BLaER1 (cell line): ENCODE data around the gene RHAG.
"Not testable (repeated sequence)": the region's sequence is repeated elsewhere in the genome, so short reads cannot be mapped to it uniquely, and the experiment has no call there.

ENCODE experiments used
- H3K27ac ChIP-seq: shearing (Covaris generic); formaldehyde crosslinking; 2 replicates; pipeline ENCODE4 v1.8.1; 2022
- H3K27me3 ChIP-seq: shearing (Covaris generic); formaldehyde crosslinking; 2 replicates; pipeline ENCODE4 v1.8.1; 2022
- H3K36me3 ChIP-seq: shearing (Covaris generic); formaldehyde crosslinking; 2 replicates; pipeline ENCODE4 v1.8.1; 2022
- H3K4me1 ChIP-seq: shearing (Covaris generic); formaldehyde crosslinking; 2 replicates; pipeline ENCODE4 v1.8.1; 2022
- H3K4me2 ChIP-seq: shearing (Covaris generic); formaldehyde crosslinking; 2 replicates; pipeline ENCODE4 v1.8.1; 2022
- H3K4me3 ChIP-seq: shearing (Covaris generic); formaldehyde crosslinking; 2 replicates; pipeline ENCODE4 v1.8.1; 2022
- H3K9ac ChIP-seq: shearing (Covaris generic); formaldehyde crosslinking; 2 replicates; pipeline ENCODE4 v1.8.1; 2022
- H3K9me3 ChIP-seq: shearing (Covaris generic); formaldehyde crosslinking; 2 replicates; pipeline ENCODE4 v1.8.1; 2022
- H4K20me1 ChIP-seq: shearing (Covaris generic); formaldehyde crosslinking; 2 replicates; pipeline ENCODE4 v1.8.1; 2022
- Cebpa-rat ChIP-seq: shearing (Covaris generic); IDR thresholded peaks from 2 replicates; pipeline ENCODE4 v1.8.1; 2022

The RHAG gene

DNA sequence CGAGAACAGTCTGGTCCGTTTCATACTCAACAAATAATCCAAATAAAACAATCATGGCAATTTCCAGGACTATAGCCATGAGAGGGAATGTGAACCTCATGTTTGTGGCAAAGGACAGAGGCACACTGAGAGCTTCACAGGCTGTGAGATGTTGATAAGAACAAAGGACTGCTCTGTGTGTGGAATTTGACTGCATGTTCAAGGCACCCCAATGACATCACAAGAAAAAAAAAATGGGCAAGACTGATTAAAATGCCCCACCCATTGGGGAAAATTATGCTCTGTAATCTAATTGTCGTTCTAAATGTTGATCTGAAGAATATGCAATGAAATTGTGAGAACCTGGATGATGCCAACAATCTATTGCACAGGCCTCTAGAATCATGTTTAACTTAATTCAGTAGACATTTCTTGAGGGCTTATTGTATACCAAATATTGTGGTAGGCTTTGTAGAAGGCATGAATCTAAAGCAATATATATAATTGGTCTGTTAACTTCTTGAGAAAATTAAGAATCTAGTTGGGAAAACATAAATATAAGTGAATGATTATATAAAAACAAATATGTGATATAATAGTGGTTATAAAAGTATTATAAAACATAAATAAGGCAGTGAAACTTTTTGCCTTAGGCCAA, at the start of gene RHAG:
RHAG (minus strand) TSS at position 127 of the 637 bp plus-strand sequence; CDS start at position 100, 27 bp downstream.
- H3K4me3 ChIP-seq = no peak within 1 kb of the TSS
- H3K27me3 ChIP-seq = no peaks in the 10 kb centered on the region
- H4K20me1 ChIP-seq = no peaks in the 10 kb centered on the region
- no peaks in the 10 kb centered on the region for H3K36me3 ChIP-seq
- no peak within 1 kb of the TSS for H3K27ac ChIP-seq
- H3K9ac ChIP-seq = no peak within 1 kb of the TSS
- no peaks in the 10 kb centered on the region for H3K9me3 ChIP-seq
- H3K4me2 ChIP-seq = no peak within 1 kb of the TSS
- no peaks in the 10 kb centered on the region for H3K4me1 ChIP-seq
- no peak for TF ChIP-seq Cebpa-rat

DNA sequence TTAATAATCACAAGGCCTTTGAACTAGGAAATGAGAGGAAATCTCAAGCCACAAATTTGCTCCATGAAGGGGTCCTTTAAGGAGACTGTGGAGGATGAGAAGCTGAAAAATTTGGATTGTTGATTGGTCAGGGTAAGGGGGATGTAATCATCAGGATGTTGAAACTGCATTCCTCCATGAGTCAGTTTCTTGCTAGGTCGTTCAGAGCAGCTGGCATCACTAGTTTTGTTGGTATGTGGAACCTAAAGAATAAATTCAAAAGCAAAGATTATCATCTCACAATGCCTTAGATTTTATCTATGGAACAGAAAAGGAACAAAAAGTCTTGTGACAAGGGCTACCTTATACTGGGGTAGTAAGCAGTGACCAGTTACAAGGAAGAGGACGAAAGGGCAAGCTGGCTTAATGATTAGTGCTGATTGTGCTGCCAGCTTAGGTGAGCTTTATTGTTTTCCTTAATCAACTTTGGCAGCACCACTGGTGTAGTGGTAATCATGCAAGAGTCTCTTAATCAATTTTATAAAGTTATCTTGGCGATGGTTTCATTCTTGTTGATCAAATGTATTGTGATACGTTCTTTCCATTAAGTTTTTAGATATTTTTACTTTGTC, 40.1 kb upstream of the RHAG start:
- no peak overlapping the region for H3K27ac ChIP-seq
- H3K4me1 ChIP-seq = no peaks in the 10 kb centered on the region
- no peaks in the 10 kb centered on the region for H3K27me3 ChIP-seq
- no peak overlapping the region for H3K9ac ChIP-seq
- TF ChIP-seq Cebpa-rat = no peak
- H3K4me2 ChIP-seq = no peak overlapping the region
- H3K36me3 ChIP-seq = no peaks in the 10 kb centered on the region
- no peak overlapping the region for H3K4me3 ChIP-seq
- H3K9me3 ChIP-seq = peaks cover 5% of the 10 kb centered on the region
- no peaks in the 10 kb centered on the region for H4K20me1 ChIP-seq

DNA sequence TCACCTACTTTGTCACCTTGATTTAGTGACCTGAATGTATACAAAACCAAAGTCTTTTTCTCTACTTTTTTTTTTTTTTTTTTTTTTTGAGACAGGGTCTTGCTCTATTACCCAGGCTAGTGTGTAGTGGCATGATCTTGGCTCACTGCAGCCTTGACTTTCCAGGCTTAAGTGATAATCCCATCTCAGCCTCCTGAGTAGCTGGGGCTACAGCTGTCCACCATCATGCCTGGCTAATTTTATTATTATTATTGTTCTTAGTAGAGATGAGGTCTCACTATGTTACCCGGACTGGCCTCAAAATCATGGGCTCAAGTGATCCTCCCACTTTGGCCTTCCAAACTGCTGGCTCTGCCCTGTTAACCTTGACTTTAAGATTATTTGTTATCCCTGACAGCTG, 39.2 kb upstream of the RHAG start:
- H4K20me1 ChIP-seq = no peaks in the 10 kb centered on the region
- no peaks in the 10 kb centered on the region for H3K4me1 ChIP-seq
- H3K9ac ChIP-seq = no peak overlapping the region
- no peak overlapping the region for H3K4me2 ChIP-seq
- H3K4me3 ChIP-seq = no peak overlapping the region
- no peaks in the 10 kb centered on the region for H3K36me3 ChIP-seq
- no peak for TF ChIP-seq Cebpa-rat
- peaks cover 6% of the 10 kb centered on the region for H3K9me3 ChIP-seq
- no peak overlapping the region for H3K27ac ChIP-seq
- H3K27me3 ChIP-seq = no peaks in the 10 kb centered on the region

DNA sequence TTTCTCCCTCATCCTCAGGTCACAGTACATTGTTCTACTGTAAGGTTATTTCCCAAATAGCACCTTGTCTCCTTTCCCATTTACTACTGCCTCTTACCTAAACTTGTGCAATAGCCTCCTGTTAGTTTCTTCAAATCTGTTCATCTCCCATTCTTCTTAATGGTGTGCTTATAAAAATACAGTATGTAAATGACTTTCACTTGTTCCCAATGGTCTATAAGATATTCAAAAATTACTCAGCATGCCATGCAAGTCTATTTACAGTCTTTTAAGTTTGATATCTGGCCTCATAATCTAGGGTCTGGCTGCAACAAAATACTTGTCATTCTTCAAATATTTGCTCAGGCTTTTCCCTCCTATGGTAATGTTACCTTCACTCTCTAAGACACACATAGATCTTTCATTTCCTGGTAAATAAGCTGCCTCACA, 31.5 kb upstream of the RHAG start:
- Histone ChIP-seq H3K4me2 (no peak overlapping the region), H3K4me1 (no peaks in the 10 kb centered on the region), H3K4me3 (no peak overlapping the region), H3K9ac (no peak overlapping the region), H4K20me1 (no peaks in the 10 kb centered on the region), H3K27ac (no peak overlapping the region), H3K36me3 (no peaks in the 10 kb centered on the region), H3K27me3 (no peaks in the 10 kb centered on the region), H3K9me3 (peaks cover 6% of the 10 kb centered on the region)
- no peak for TF ChIP-seq Cebpa-rat

DNA sequence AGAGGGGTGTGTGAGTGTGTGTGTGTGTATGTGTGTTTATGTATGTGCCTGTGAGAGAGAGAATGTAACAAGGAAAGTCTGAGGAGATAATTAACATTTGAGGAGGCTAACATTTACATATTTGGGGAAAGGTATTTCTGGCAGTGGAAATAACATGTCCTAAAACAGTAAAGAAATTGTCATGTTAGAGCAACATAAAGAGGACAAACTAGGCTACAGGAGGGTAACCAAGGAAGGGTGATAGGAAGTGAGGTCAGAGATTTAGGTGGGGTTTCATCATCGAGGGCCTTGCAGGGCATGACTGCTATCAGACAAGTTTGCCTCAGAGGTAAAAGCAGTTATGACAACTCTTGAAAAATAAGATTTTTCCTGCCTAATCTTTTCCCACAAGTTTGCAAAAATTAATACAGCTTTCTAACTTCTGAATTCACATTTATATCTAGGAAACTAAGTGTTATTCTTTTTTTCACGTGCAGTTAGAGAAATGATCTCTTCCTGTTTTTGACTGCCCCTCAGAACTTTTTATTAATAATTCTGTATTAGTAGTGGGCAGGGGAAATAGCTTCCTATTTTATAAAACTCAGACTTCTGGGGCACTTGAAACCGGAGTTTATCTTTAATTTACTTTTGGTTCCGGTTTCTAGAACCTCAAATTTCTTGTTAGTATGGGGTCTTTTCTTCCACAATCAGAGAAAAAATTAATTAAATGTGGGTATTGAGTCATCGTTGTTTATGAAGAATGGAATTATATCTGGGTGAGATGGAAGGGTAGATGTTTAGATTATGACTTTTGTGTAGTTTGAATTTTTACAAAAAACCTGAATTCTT, 30.5 kb upstream of the RHAG start:
- Histone ChIP-seq H3K4me3 (no peak overlapping the region), H3K36me3 (no peaks in the 10 kb centered on the region), H3K4me1 (no peaks in the 10 kb centered on the region), H3K4me2 (no peak overlapping the region), H3K27me3 (no peaks in the 10 kb centered on the region), H3K9me3 (peaks cover 5% of the 10 kb centered on the region), H4K20me1 (no peaks in the 10 kb centered on the region), H3K9ac (no peak overlapping the region), H3K27ac (no peak overlapping the region)
- no peak for TF ChIP-seq Cebpa-rat

DNA sequence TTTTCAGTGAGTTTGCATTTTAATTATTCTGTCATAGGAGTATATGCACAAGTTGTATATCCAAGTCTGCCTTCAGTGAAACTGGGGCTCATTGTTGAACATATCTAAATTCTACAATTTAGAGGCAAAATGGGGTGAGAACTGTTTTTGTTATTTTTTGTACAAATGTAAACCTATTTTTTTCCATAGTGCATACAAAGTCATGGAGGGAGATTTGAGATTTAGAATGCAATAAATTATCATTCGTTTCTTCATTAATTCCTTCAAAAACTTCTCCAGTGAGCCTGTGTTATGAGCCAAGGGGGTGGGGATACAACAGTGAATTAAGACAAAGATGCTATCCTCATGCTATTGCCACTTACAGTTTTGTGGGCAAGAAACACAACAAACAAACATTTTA, 29.8 kb upstream of the RHAG start:
- Histone ChIP-seq H4K20me1 (no peaks in the 10 kb centered on the region), H3K9me3 (no peaks in the 10 kb centered on the region), H3K4me1 (no peaks in the 10 kb centered on the region), H3K4me2 (no peak overlapping the region), H3K9ac (no peak overlapping the region), H3K36me3 (no peaks in the 10 kb centered on the region), H3K27ac (no peak overlapping the region), H3K4me3 (no peak overlapping the region), H3K27me3 (no peaks in the 10 kb centered on the region)
- TF ChIP-seq Cebpa-rat = no peak

DNA sequence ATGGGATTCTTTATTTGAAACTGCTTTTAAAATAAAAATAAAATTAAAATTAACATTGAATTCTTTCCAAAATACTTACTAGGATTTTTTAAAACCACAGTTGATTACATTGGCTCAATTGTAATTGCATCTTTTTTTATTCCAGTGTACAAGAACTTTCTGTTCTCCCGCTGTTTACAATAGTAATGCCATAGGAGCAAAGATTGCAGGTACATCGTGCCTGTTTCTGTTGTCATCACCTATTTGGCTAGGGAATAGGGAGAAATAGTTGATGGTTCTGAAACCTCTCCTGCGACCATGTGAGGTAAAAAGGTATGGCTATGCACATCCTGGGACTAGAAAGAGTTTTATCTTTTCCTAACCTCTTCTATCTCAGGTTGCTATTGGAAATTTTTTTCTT, 28.2 kb upstream of the RHAG start:
- no peaks in the 10 kb centered on the region for H3K27me3 ChIP-seq
- H3K4me3 ChIP-seq = no peak overlapping the region
- H3K4me1 ChIP-seq = no peaks in the 10 kb centered on the region
- no peak overlapping the region for H3K9ac ChIP-seq
- no peak for TF ChIP-seq Cebpa-rat
- no peaks in the 10 kb centered on the region for H4K20me1 ChIP-seq
- no peak overlapping the region for H3K4me2 ChIP-seq
- H3K9me3 ChIP-seq = no peaks in the 10 kb centered on the region
- no peak overlapping the region for H3K27ac ChIP-seq
- H3K36me3 ChIP-seq = no peaks in the 10 kb centered on the region

DNA sequence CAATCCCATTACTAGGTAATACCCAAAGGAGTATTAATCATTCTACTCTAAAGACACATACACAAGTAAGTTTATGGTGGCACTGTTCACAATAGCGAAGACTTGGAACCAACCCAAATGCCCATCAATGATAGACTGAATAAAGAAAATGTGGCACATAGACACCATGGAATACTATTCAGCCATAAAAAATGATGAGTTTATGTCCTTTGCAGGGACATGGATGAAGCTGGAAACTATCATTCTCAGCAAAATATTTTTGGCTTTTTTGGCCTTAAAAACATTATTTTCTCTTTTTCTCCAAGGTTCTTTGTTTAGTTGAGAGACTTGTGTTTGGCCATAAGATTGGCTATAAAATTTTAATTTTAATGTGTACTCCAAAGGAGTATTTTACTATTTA, 27.4 kb upstream of the RHAG start:
- not testable (repeated sequence) for H4K20me1 ChIP-seq

DNA sequence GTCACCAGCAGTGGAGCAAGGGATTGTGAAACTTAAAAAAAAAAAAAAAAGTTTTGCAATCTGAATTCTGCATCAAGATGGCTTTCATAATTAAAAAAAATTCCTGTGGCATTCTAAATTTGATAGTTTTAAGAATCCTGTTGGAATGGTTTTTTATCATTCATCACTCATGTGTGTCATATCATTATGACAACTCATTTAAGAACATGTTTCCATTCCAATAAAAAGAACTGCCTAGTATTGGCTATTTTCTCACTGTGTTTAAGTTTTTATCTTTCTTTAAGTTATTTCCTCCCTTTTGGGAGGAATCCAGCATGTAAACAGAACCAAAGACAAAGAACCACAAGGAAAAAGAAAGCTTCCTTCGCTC, 26.2 kb upstream of the RHAG start:
- Histone ChIP-seq H3K4me1 (no peaks in the 10 kb centered on the region), H3K27ac (no peak overlapping the region), H3K9ac (no peak overlapping the region), H3K36me3 (no peaks in the 10 kb centered on the region), H3K4me3 (no peak overlapping the region), H3K27me3 (no peaks in the 10 kb centered on the region), H3K4me2 (no peak overlapping the region), H4K20me1 (no peaks in the 10 kb centered on the region), H3K9me3 (no peaks in the 10 kb centered on the region)
- TF ChIP-seq Cebpa-rat = no peak

More for the DNA sequence above, 27.4 kb upstream of the RHAG start:
- not testable (repeated sequence) for H3K36me3 ChIP-seq, H3K27ac ChIP-seq, H3K9me3 ChIP-seq, H3K4me1 ChIP-seq, H3K27me3 ChIP-seq, H3K9ac ChIP-seq, H3K4me2 ChIP-seq, H3K4me3 ChIP-seq

DNA sequence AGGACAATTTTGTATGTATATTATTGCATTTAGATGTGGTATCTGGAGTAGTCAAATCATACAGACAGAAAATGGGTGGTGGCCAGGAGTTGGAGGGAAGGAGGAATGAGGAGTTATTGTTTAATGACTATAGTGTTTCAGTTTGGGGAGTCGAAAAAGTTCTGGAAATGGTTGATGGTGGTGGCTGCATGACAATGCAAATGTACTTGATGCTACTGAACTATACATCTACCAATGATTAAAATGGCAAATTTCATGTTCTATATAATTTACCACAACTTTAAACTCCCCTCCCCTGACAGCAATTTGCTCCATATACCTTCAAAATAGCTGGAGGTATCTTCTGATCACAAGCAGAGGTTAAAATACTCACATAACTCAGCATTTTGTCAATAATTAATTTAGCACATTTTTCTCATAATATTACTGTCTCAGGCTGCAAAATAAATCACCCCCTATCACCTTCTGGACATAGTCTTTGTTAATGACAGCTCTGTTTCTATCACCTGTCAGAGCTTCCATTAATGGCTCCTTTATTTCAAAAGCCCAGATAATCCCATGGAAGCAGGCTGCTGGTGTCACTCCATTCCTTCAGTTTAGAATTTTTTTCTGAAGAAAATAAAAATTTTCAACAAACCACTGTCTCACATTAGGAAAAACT, 25.7 kb upstream of the RHAG start:
- H3K4me1 ChIP-seq = no peaks in the 10 kb centered on the region
- no peaks in the 10 kb centered on the region for H3K27me3 ChIP-seq
- H3K9ac ChIP-seq = no peak overlapping the region
- no peak overlapping the region for H3K27ac ChIP-seq
- no peak overlapping the region for H3K4me2 ChIP-seq
- H3K9me3 ChIP-seq = no peaks in the 10 kb centered on the region
- H3K4me3 ChIP-seq = no peak overlapping the region
- no peaks in the 10 kb centered on the region for H3K36me3 ChIP-seq
- H4K20me1 ChIP-seq = no peaks in the 10 kb centered on the region
- TF ChIP-seq Cebpa-rat = no peak
